ENCODE measurements around the gene IFNAR1. TPM values are rescaled to one million over a fixed set of nuclear protein-coding genes. Genes with fewer than 3 reads are reported as not detected.

The IFNAR1 gene
- total RNA-seq, 4 donors from 2014 or later: 22.4 to 28.3 (median 26.4) TPM

DNA sequence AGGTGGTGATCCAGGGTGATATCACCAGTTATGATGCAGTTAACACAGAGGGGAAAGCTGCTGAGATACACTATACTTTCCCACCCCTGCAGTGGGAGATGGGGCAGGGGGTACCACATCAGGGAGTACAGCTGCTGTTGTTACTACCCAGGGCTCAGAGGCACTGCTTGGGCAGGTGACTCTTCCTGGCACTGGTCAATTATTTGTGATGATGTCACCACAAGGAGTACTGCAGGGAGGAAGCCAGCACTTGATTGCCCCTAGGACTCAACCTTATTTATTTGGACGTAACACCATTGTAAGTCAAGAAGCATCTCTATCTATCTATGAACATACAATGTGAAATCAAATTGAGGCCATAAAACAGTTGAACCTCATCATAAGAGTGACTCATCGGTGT is 10.1 kb downstream of the IFNAR1 start:
- peaks cover 0 to 35% (median 21%) of the 10 kb centered on the region in 4 donors for H3K36me3 ChIP-seq
- H3K27me3 ChIP-seq: no peaks in the 10 kb centered on the region
- 84% methylated on average over 2 of the region's 2 CpGs for WGBS
- H3K4me3 ChIP-seq: no peak overlapping the region
- H3K4me1 ChIP-seq: peaks cover 0 to 4% (median under 1%) of the 10 kb centered on the region in 4 donors
- no peak overlapping the region for H3K27ac ChIP-seq (replicated peaks in 1 of 4)
- intact Hi-C loops (cut with DNase I): no loop called here
- TF ChIP-seq EP300 (IDR thresholded peaks at IDR 0.05) (no peak), POLR2AphosphoS5 (IDR thresholded peaks at IDR 0.05) (no peak), POLR2A (IDR thresholded peaks at IDR 0.05; ENCODE audit: low read depth) (no peak)
- TF ChIP-seq, protein P1, sequence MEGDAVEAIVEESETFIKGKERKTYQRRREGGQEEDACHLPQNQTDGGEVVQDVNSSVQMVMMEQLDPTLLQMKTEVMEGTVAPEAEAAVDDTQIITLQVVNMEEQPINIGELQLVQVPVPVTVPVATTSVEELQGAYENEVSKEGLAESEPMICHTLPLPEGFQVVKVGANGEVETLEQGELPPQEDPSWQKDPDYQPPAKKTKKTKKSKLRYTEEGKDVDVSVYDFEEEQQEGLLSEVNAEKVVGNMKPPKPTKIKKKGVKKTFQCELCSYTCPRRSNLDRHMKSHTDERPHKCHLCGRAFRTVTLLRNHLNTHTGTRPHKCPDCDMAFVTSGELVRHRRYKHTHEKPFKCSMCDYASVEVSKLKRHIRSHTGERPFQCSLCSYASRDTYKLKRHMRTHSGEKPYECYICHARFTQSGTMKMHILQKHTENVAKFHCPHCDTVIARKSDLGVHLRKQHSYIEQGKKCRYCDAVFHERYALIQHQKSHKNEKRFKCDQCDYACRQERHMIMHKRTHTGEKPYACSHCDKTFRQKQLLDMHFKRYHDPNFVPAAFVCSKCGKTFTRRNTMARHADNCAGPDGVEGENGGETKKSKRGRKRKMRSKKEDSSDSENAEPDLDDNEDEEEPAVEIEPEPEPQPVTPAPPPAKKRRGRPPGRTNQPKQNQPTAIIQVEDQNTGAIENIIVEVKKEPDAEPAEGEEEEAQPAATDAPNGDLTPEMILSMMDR (IDR thresholded peaks at IDR 0.05): no peak
- peaks cover 0 to 5% (median 3%) of the 10 kb centered on the region in 4 donors for H3K9me3 ChIP-seq
- DNase-seq (ENCODE audit: extremely low spot score): no peak

DNA sequence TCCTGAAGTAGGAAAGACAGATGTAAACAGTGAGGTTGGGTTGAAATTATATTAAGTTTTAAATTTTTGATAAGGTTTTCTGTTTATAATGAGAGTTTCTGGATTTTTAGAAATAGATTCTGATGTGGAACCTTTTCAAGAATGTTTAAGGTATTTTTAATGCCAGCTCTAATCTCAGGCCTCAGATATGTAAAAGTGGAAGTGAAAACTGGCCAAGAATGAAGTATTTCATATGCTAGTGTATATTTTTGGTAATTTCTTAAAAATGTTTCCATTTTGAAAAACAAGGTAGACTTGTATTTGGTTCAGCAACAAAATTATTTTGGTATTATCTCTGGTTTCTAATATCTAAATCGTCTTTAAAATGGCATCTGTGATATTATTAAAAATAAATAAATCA is 14.4 kb downstream of the IFNAR1 start:
- H3K4me3 ChIP-seq: no peak overlapping the region
- peaks cover 3 to 11% (median 8%) of the 10 kb centered on the region in 4 donors for H3K4me1 ChIP-seq
- no peaks in the 10 kb centered on the region for H3K9me3 ChIP-seq
- WGBS: 88% methylated on average over 1 of the region's 1 CpG
- H3K27ac ChIP-seq (replicated peaks in 1 of 4): no peak overlapping the region
- no peaks in the 10 kb centered on the region for H3K27me3 ChIP-seq
- TF ChIP-seq POLR2AphosphoS5 (IDR thresholded peaks at IDR 0.05): no peak
- TF ChIP-seq EP300 (IDR thresholded peaks at IDR 0.05): no peak
- TF ChIP-seq POLR2A (IDR thresholded peaks at IDR 0.05; ENCODE audit: low read depth): no peak
- TF ChIP-seq, protein P1 (IDR thresholded peaks at IDR 0.05): no peak
- DNase-seq (ENCODE audit: extremely low spot score): no peak
- intact Hi-C loops (cut with DNase I): no loop called here
- H3K36me3 ChIP-seq: peaks cover 0 to 53% (median 38%) of the 10 kb centered on the region in 4 donors

DNA sequence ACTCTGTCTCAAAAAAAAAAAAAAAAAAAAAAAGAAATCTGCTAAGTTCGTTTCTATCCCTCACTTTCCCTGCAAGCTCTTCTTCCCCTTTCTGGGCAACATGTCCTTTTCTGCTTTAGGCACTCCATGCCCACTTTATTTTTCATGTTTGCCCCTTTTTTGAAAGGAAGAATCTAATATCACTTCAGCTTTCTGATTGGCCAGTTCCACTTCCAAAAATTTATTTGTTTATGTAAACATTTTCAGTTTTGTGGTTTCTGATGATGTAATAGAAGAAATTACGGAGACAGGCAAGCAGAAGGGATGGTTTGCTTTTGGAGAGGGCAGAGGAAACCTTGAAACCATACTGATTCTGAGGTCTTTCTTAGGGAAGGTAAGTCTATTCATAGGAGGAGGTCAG is 15.1 kb downstream of the IFNAR1 start:
- Histone ChIP-seq H3K9me3 (no peaks in the 10 kb centered on the region), H3K36me3 (peaks cover 0 to 59% (median 42%) of the 10 kb centered on the region in 4 donors), H3K27me3 (no peaks in the 10 kb centered on the region), H3K4me3 (no peak overlapping the region), H3K27ac (replicated peaks in 1 of 4) (no peak overlapping the region), H3K4me1 (peaks cover 3 to 11% (median 8%) of the 10 kb centered on the region in 4 donors)
- WGBS: 53% methylated on average over 2 of the region's 2 CpGs
- intact Hi-C loops (cut with DNase I): no loop called here
- DNase-seq (ENCODE audit: extremely low spot score): no peak
- TF ChIP-seq, protein P1 (IDR thresholded peaks at IDR 0.05): no peak
- TF ChIP-seq POLR2A (IDR thresholded peaks at IDR 0.05; ENCODE audit: low read depth) (no peak), POLR2AphosphoS5 (IDR thresholded peaks at IDR 0.05) (no peak), EP300 (IDR thresholded peaks at IDR 0.05) (no peak)

DNA sequence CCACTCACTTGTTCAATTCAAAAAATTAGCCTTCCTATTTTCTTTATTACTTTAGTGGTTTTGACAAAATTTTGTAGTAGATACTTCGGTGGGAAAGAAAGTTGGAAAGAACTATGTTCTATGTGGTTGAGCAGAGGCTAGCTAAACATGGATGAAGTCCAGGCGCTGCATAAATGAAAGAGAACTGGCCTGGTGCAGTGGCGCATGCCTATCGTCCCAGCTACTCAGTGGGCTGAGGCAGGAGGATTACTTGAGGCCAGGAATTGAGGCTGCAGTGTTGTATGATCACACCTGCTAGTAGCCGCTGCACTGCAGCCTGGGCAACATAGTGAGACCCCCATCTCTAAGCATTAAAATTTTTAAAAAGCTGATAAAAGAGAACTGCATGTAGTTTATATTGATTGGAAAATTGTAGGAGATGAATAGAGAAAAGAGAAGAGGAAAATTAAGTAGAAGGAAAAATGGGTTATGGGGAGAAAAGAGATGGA is 21.0 kb downstream of the IFNAR1 start:
- DNase-seq (ENCODE audit: extremely low spot score): no peak
- H3K4me3 ChIP-seq: no peak overlapping the region
- 96% methylated on average over 5 of the region's 5 CpGs for WGBS
- H3K27me3 ChIP-seq: no peaks in the 10 kb centered on the region
- H3K27ac ChIP-seq (replicated peaks in 1 of 4): no peak overlapping the region
- no peak for TF ChIP-seq EP300 (IDR thresholded peaks at IDR 0.05)
- no peak for TF ChIP-seq POLR2A (IDR thresholded peaks at IDR 0.05; ENCODE audit: low read depth)
- no peak for TF ChIP-seq POLR2AphosphoS5 (IDR thresholded peaks at IDR 0.05)
- TF ChIP-seq, protein P1 (IDR thresholded peaks at IDR 0.05): no peak
- no peaks in the 10 kb centered on the region for H3K4me1 ChIP-seq
- peaks cover 16 to 87% (median 56%) of the 10 kb centered on the region in 4 donors for H3K36me3 ChIP-seq
- H3K9me3 ChIP-seq: no peaks in the 10 kb centered on the region
- intact Hi-C loops (cut with DNase I): no loop called here

DNA sequence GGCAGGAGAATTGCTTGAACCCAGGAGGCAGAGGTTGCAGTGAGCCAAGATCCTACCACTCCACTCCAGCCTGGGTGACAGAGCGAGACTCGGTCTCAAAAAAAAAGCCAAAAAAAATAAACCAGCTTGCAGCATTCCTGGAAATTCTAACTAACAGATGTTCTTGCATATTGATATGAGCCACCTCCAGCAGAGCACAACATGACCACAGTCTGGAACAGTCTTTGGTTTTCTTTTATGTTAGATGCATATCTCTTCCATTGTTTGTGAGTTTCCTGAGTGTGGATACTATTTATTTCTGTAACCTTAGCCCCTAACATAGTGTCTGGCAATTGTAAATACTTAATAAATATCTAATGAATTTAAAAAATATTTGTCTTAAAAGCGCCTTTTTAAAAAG is 23.9 kb downstream of the IFNAR1 start:
- intact Hi-C loops (cut with DNase I): no loop called here
- peaks cover 16 to 85% (median 57%) of the 10 kb centered on the region in 4 donors for H3K36me3 ChIP-seq

More for the DNA sequence above, 23.9 kb downstream of the IFNAR1 start:
- H3K9me3 ChIP-seq: no peaks in the 10 kb centered on the region
- no peaks in the 10 kb centered on the region for H3K4me1 ChIP-seq
- 94% methylated on average over 3 of the region's 3 CpGs for WGBS
- H3K27me3 ChIP-seq: no peaks in the 10 kb centered on the region
- TF ChIP-seq POLR2A (IDR thresholded peaks at IDR 0.05; ENCODE audit: low read depth) (no peak), POLR2AphosphoS5 (IDR thresholded peaks at IDR 0.05) (no peak), EP300 (IDR thresholded peaks at IDR 0.05) (no peak)
- TF ChIP-seq, protein P1 (IDR thresholded peaks at IDR 0.05): no peak
- no peak overlapping the region for H3K27ac ChIP-seq (replicated peaks in 1 of 4)
- DNase-seq (ENCODE audit: extremely low spot score): no peak
- H3K4me3 ChIP-seq: no peak overlapping the region

Measured in esophagus muscularis mucosa (tissue), 4 donors.